HepG2 (cell line): Measurements from ENCODE around the gene ST13. TPM values are rescaled to one million over a fixed set of nuclear protein-coding genes. Genes with fewer than 3 reads are reported as not detected.
A peak's percentile ranks its signal among the peaks of the same experiment; 100 is the strongest.

Experiments
- AGO2 ChIP-seq: fragments of 200-400 bp; formaldehyde crosslinking; optimal IDR thresholded peaks from 2 replicates; pipeline ENCODE3; 2017; ENCODE audit warnings: mild to moderate bottlenecking, low read depth, low read length, moderate library complexity
- HES4 ChIP-seq: sonication (generic); formaldehyde crosslinking; IDR thresholded peaks from 2 replicates; pipeline ENCODE4 v1.9.0; 2021; ENCODE audit warnings: mild to moderate bottlenecking, missing genetic modification reagents, borderline replicate concordance
- MIER2 ChIP-seq: IDR thresholded peaks from 2 replicates; pipeline ENCODE4 v1.6.1; 2016; ENCODE audit warnings: missing biosample characterization, missing genetic modification reagents
- MLLT10 ChIP-seq: sonication (generic); formaldehyde crosslinking; IDR thresholded peaks from 2 replicates; pipeline ENCODE4 v1.4.0; 2020; ENCODE audit warnings: missing genetic modification reagents
- MTA1 ChIP-seq: sonication (generic); formaldehyde crosslinking; IDR thresholded peaks from 2 replicates; pipeline ENCODE4 v1.4.0; 2020; ENCODE audit warnings: missing genetic modification reagents, mild to moderate bottlenecking, borderline replicate concordance
- RBFOX2 ChIP-seq: fragments of 200-400 bp; formaldehyde crosslinking; IDR thresholded peaks from 2 replicates; pipeline ENCODE4 v1.6.1; 2017; ENCODE audit warnings: low read depth, mild to moderate bottlenecking, low read length
- SIN3A ChIP-seq: IDR thresholded peaks from 2 replicates; pipeline ENCODE4 v1.6.1; 2011; ENCODE audit warnings: low read depth, mild to moderate bottlenecking, control low read depth, low read length, borderline replicate concordance
- SP5 ChIP-seq: IDR thresholded peaks from 2 replicates; pipeline ENCODE4 v1.6.1; 2016; ENCODE audit warnings: low read depth, borderline replicate concordance
- SSRP1 ChIP-seq: IDR thresholded peaks from 2 replicates; pipeline ENCODE4 v1.6.1; 2016; ENCODE audit warnings: control low read depth
- STAG1 ChIP-seq: sonication (generic); formaldehyde crosslinking; IDR thresholded peaks from 2 replicates; pipeline ENCODE4 v1.4.0; 2020; ENCODE audit warnings: missing genetic modification reagents
- TAF1 ChIP-seq: sonication (generic); formaldehyde crosslinking; IDR thresholded peaks from 2 replicates; pipeline ENCODE4 v1.4.0; 2020; ENCODE audit warnings: missing genetic modification reagents
- TEAD3 ChIP-seq: optimal IDR thresholded peaks from 2 replicates; pipeline ENCODE3; 2016; ENCODE audit warnings: borderline replicate concordance
- U2AF1 ChIP-seq: fragments of 200-400 bp; formaldehyde crosslinking; optimal IDR thresholded peaks from 2 replicates; pipeline ENCODE3; 2017; ENCODE audit warnings: mild to moderate bottlenecking, low read depth, low read length
- U2AF2 ChIP-seq: fragments of 200-400 bp; formaldehyde crosslinking; IDR thresholded peaks from 2 replicates; pipeline ENCODE4 v1.6.1; 2017; ENCODE audit warnings: low read depth, mild to moderate bottlenecking, low read length
- ZBTB7A ChIP-seq: sonication (generic); formaldehyde crosslinking; IDR thresholded peaks from 2 replicates; pipeline ENCODE4 v1.8.0; 2022; ENCODE audit warnings: mild to moderate bottlenecking, missing genetic modification reagents
- ZMYM2 ChIP-seq: sonication (generic); formaldehyde crosslinking; IDR thresholded peaks from 2 replicates; pipeline ENCODE4 v1.8.0; 2022; ENCODE audit warnings: mild to moderate bottlenecking, missing genetic modification reagents
- ZNF160 ChIP-seq: sonication (generic); formaldehyde crosslinking; IDR thresholded peaks from 2 replicates; pipeline ENCODE4 v1.8.0; 2022; ENCODE audit warnings: mild to moderate bottlenecking, inconsistent platforms, missing genetic modification reagents
- ZNF354B ChIP-seq: sonication (generic); formaldehyde crosslinking; IDR thresholded peaks from 2 replicates; pipeline ENCODE4 v1.8.0; 2022; ENCODE audit warnings: mild to moderate bottlenecking, missing genetic modification reagents
- ZNF564 ChIP-seq: sonication (generic); formaldehyde crosslinking; IDR thresholded peaks from 2 replicates; pipeline ENCODE4 v1.8.1; 2023; ENCODE audit warnings: mild to moderate bottlenecking, missing genetic modification reagents
- ZNF652 ChIP-seq: IDR thresholded peaks from 2 replicates; pipeline ENCODE4 v1.6.1; 2016; ENCODE audit warnings: low read depth, borderline replicate concordance
- ZNF766 ChIP-seq: sonication (generic); formaldehyde crosslinking; IDR thresholded peaks from 2 replicates; pipeline ENCODE4 v1.5.0; 2020; ENCODE audit warnings: missing genetic modification reagents, borderline replicate concordance
- ZNF816 ChIP-seq: sonication (generic); formaldehyde crosslinking; IDR thresholded peaks from 2 replicates; pipeline ENCODE4 v1.8.0; 2022; ENCODE audit warnings: missing genetic modification reagents, mild to moderate bottlenecking, borderline replicate concordance
- polyA plus RNA-seq, 8 experiments: library from polyadenylated mRNA; depleted of rRNA in 3 of 8; stranded (reverse) in 7 of 8; unstranded in 1 of 8; fragments of >200 nt; fragmentation: Illumina TruSeq in 4 of 8; extraction: Trizol in 4 of 8; gene quantifications; 2 replicates each; pipeline versions ENCODE4 v1.2.1 to v1.2.3, GENCODE V29; 2011 to 2016; ENCODE audit warnings: low read depth in 4 of 8, missing spikeins in 1 of 8, mixed read lengths in 1 of 8; ENCODE audit not compliant: insufficient read depth in 1 of 8
- total RNA-seq, 5 experiments: library from RNA; depleted of rRNA; stranded (reverse); fragments of >200 nt; fragmentation: Illumina TruSeq; extraction: Trizol; gene quantifications; 2 replicates each; pipeline ENCODE4 v1.2.3, GENCODE V29; 2016; ENCODE audit warnings: low read depth in 1 of 5
- TF ChIP-seq, protein P1 (sequence below): sonication (generic); formaldehyde crosslinking; IDR thresholded peaks from 2 replicates; pipeline ENCODE4 v1.5.0; 2020; ENCODE audit warnings: missing genetic modification reagents
- TF ChIP-seq, protein P2 (sequence below): sonication (generic); formaldehyde crosslinking; IDR thresholded peaks from 2 replicates; pipeline ENCODE4 v1.4.0; 2020; ENCODE audit warnings: missing genetic modification reagents, borderline replicate concordance
- TF ChIP-seq, protein P3 (sequence below): sonication (generic); formaldehyde crosslinking; IDR thresholded peaks from 2 replicates; pipeline ENCODE4 v1.8.1; 2023; ENCODE audit warnings: mild to moderate bottlenecking, missing genetic modification reagents
- TF ChIP-seq, protein P4 (sequence below): sonication (generic); formaldehyde crosslinking; IDR thresholded peaks from 2 replicates; pipeline ENCODE4 v1.5.1; 2020; ENCODE audit warnings: missing genetic modification reagents, mild to moderate bottlenecking, borderline replicate concordance

The ST13 gene
- total and polyA plus RNA-seq, 2 of the 13 experiments (the other 11 are each of a cell fraction or from before 2014, with no cell fraction given), result 110 to 274 TPM

DNA sequence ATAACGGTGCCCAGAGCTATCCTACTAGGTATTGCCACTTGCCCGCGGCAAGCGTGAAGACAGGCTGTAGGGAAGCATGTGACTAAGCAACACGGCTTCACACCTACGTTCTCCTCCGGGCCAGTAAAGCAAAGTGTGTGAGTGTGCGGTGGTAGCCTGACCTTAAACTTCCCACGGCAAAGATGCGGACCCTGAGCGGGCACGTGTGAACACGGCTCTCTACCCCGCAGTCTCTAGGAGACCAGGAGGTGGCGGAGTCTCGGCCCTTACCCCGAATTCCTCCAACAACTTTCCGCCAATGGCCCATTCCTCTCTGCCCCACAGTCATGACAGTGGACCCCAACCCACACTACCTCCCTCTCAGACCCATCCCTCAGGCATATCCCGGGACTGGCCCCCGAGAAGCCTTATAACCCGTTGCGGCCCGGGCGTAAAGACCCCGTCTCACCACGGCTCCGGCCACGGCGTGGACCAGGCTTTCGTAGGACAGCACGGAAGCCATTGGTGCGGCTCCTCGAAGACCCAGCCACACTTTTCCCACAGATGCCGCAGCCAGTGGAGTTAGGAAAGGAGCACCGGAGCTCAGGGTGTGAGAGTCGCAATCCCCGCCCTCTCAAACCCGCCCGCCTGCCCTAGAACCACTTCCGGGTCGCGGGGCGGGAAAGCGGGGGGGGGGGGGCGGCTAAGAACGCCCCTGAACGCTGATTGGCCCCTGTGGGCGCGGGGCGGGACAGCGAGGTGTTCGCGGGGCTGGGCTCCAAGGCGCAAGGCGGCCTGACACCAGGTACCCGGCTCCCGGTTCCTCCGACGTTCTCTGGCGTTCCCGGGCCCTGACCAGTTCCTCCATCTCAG is 37.5 kb downstream of the ST13 start, which contains the start of gene SLC25A17 (continued):
- TF ChIP-seq U2AF2 (no peak), MIER2 (CRISPR knock-in tag) (no peak), SSRP1 (no peak), ZNF354B (CRISPR knock-in tag) (no peak), ZNF652 (no peak), STAG1 (CRISPR knock-in tag) (no peak), RBFOX2 (peak; percentile 57), HES4 (CRISPR knock-in tag) (peak; percentile 80), AGO2 (peak; percentile 49), MLLT10 (no peak), ZNF564 (CRISPR knock-in tag) (no peak), SIN3A (0 out of 2 replicates have a peak, but pooled peaks have one; percentile 18), MTA1 (0 out of 2 replicates have a peak, but pooled peaks have one; percentile 49), ZNF160 (CRISPR knock-in tag) (peak; percentile 80), ZNF766 (CRISPR knock-in tag) (0 out of 2 replicates have a peak, but pooled peaks have one; percentile 45), TAF1 (CRISPR knock-in tag) (peak; percentile 66; the same call in 1 of the 2 replicates), TEAD3 (CRISPR knock-in tag) (peak; percentile 23), ZNF816 (CRISPR knock-in tag) (no peak), SP5 (CRISPR knock-in tag) (peak; percentile 84), U2AF1 (peak; percentile 21), ZMYM2 (CRISPR knock-in tag) (no peak), ZBTB7A (CRISPR knock-in tag) (0 out of 2 replicates have a peak, but pooled peaks have one; percentile 18)
- TF ChIP-seq, protein P1, sequence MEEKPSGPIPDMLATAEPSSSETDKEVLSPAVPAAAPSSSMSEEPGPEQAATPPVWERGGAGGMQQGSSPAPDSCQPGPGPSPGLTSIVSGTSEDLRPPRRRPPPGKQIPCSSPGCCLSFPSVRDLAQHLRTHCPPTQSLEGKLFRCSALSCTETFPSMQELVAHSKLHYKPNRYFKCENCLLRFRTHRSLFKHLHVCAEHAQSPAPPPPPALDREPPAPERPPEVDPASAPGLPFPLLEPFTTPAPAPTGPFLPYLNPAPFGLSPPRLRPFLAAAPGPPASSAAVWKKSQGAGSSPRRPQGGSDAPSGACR (CRISPR knock-in tag), result peak; percentile 65; the same call in 1 of the 2 replicates
- TF ChIP-seq, protein P2, sequence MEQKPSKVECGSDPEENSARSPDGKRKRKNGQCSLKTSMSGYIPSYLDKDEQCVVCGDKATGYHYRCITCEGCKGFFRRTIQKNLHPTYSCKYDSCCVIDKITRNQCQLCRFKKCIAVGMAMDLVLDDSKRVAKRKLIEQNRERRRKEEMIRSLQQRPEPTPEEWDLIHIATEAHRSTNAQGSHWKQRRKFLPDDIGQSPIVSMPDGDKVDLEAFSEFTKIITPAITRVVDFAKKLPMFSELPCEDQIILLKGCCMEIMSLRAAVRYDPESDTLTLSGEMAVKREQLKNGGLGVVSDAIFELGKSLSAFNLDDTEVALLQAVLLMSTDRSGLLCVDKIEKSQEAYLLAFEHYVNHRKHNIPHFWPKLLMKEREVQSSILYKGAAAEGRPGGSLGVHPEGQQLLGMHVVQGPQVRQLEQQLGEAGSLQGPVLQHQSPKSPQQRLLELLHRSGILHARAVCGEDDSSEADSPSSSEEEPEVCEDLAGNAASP (CRISPR knock-in tag), result peak; percentile 12; the same call in 1 of the 2 replicates
- TF ChIP-seq, protein P3, sequence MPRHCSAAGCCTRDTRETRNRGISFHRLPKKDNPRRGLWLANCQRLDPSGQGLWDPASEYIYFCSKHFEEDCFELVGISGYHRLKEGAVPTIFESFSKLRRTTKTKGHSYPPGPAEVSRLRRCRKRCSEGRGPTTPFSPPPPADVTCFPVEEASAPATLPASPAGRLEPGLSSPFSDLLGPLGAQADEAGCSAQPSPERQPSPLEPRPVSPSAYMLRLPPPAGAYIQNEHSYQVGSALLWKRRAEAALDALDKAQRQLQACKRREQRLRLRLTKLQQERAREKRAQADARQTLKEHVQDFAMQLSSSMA (CRISPR knock-in tag), result peak; percentile 74
- TF ChIP-seq, protein P4, sequence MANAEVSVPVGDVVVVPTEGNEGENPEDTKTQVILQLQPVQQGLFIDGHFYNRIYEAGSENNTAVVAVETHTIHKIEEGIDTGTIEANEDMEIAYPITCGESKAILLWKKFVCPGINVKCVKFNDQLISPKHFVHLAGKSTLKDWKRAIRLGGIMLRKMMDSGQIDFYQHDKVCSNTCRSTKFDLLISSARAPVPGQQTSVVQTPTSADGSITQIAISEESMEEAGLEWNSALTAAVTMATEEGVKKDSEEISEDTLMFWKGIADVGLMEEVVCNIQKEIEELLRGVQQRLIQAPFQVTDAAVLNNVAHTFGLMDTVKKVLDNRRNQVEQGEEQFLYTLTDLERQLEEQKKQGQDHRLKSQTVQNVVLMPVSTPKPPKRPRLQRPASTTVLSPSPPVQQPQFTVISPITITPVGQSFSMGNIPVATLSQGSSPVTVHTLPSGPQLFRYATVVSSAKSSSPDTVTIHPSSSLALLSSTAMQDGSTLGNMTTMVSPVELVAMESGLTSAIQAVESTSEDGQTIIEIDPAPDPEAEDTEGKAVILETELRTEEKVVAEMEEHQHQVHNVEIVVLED (CRISPR knock-in tag), result peak; percentile 54; the same call in 1 of the 2 replicates
